Measurements from ENCODE around the gene PDGFRA.

Gene PDGFRA

GRCh38 chr4:54296548-54297203, 67.6 kb downstream of the PDGFRA start:
- TF ChIP-seq PBX3 (CRISPR knock-in tag; IDR thresholded peaks at IDR 0.05) (no peak), ZBTB6 (tag by site-specific recombination; IDR thresholded peaks at IDR 0.05) (no peak), ZSCAN18 (tag by site-specific recombination; IDR thresholded peaks at IDR 0.05) (no peak), ZNF280D (tag by site-specific recombination; IDR thresholded peaks at IDR 0.05) (no peak), PRDM4 (tag by site-specific recombination; IDR thresholded peaks at IDR 0.05) (no peak), ZNF792 (tag by site-specific recombination; IDR thresholded peaks at IDR 0.05) (no peak), ZNF112 (tag by site-specific recombination; IDR thresholded peaks at IDR 0.05) (no peak), ZNF274 (IDR thresholded peaks at IDR 0.05; ENCODE audit: low read length) (no peak), ZNF274 (tag by site-specific recombination; IDR thresholded peaks at IDR 0.05; ENCODE audit: borderline replicate concordance) (no peak), ZNF10 (tag by site-specific recombination; IDR thresholded peaks at IDR 0.05) (no peak), ZNF202 (tag by site-specific recombination; IDR thresholded peaks at IDR 0.05; ENCODE audit: borderline replicate concordance) (no peak), ZNF433 (tag by site-specific recombination; IDR thresholded peaks at IDR 0.05; ENCODE audit: low read depth) (no peak), CTCF (tag by site-specific recombination; IDR thresholded peaks at IDR 0.05) (no peak), ZNF670 (tag by site-specific recombination; IDR thresholded peaks at IDR 0.05; ENCODE audit: low read depth) (no peak)
- POLR2A ChIA-PET: no interaction called here
- no peaks in the 10 kb centered on the region for H3K9me3 ChIP-seq (ENCODE audit: control insufficient read depth, insufficient read depth, low read depth, low read length)
- H3K4me3 ChIP-seq (ENCODE audit: low read depth, low read length): no peak overlapping the region
- no peaks in the 10 kb centered on the region for H3K36me3 ChIP-seq (ENCODE audit: control insufficient read depth in 2 of 2, insufficient read depth in 1 of 2, low read length in 2 of 2)
- no peaks in the 10 kb centered on the region for H3K4me1 ChIP-seq (ENCODE audit: control insufficient read depth, insufficient read depth, low read length)
- CTCF ChIA-PET: interaction anchor here (0.6 to 1.0 kb wide), 3 partner anchors 15 to 1632 kb away, joined by 3 to 4 read pairs (median 3); no protein-coding TSS in a partner anchor
- no peak overlapping the region for H3K27ac ChIP-seq (ENCODE audit: extremely low read depth, low read depth, low read length)

Data from HEK293 (cell line).